ENCODE measurements around the gene GLRX. TPM values are rescaled to one million over a fixed set of nuclear protein-coding genes. Genes with fewer than 3 reads are reported as not detected.
A peak's percentile ranks its signal among the peaks of the same experiment; 100 is the strongest.

GLRX gene
- total RNA-seq, 2 experiments from 2014 or later: 28.4 to 32.6 TPM

DNA sequence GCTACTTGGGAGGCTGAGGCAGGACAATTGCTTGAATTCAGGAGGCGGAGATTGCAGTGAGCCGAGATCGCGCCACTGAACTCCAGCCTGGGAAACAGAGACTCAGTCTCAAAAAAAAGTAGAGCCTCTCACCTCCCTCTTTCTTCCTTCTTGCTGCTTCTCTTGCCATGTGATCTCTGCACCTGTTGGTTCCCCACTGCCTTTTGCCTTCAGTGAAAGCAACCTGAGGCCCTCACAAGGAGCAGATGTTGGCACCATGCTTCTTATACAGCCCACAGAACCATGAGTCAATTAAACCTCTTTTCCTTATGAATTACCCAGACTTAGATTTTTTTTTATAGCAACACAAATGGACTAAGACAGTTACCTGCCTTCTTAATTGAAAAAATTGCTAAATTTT, 45.6 kb upstream of the GLRX start:
- intact Hi-C loops (cut with micrococcal nuclease): no loop called here
- Mint-ChIP-seq H3K36me3 (ENCODE audit: low read depth) (peaks cover 4% of the 10 kb centered on the region), H3K27me3 (no peaks in the 10 kb centered on the region), H3K4me3 (no peak overlapping the region), H3K27ac (peak overlapping the region; percentile 86), H3K4me1 (ENCODE audit: low read depth) (peaks cover 61% of the 10 kb centered on the region), H3K9me3 (peaks cover 4% of the 10 kb centered on the region)
- TF ChIP-seq, protein P1, sequence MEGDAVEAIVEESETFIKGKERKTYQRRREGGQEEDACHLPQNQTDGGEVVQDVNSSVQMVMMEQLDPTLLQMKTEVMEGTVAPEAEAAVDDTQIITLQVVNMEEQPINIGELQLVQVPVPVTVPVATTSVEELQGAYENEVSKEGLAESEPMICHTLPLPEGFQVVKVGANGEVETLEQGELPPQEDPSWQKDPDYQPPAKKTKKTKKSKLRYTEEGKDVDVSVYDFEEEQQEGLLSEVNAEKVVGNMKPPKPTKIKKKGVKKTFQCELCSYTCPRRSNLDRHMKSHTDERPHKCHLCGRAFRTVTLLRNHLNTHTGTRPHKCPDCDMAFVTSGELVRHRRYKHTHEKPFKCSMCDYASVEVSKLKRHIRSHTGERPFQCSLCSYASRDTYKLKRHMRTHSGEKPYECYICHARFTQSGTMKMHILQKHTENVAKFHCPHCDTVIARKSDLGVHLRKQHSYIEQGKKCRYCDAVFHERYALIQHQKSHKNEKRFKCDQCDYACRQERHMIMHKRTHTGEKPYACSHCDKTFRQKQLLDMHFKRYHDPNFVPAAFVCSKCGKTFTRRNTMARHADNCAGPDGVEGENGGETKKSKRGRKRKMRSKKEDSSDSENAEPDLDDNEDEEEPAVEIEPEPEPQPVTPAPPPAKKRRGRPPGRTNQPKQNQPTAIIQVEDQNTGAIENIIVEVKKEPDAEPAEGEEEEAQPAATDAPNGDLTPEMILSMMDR (IDR thresholded peaks at IDR 0.05): no peak
- ATAC-seq (no peak), DNase-seq (no peak)
- ChIA-PET POLR2A (interaction anchor here (0.6 to 3.8 kb wide), 4 partner anchors 9 to 97 kb away, joined by 3 to 15 read pairs (median 4); no protein-coding TSS in a partner anchor), CTCF (interaction anchor here (2.6 to 4.4 kb wide), 4 partner anchors 9 to 468 kb away, joined by 13 to 21 read pairs (median 17); partner anchors contain the start of gene ELL2)

DNA sequence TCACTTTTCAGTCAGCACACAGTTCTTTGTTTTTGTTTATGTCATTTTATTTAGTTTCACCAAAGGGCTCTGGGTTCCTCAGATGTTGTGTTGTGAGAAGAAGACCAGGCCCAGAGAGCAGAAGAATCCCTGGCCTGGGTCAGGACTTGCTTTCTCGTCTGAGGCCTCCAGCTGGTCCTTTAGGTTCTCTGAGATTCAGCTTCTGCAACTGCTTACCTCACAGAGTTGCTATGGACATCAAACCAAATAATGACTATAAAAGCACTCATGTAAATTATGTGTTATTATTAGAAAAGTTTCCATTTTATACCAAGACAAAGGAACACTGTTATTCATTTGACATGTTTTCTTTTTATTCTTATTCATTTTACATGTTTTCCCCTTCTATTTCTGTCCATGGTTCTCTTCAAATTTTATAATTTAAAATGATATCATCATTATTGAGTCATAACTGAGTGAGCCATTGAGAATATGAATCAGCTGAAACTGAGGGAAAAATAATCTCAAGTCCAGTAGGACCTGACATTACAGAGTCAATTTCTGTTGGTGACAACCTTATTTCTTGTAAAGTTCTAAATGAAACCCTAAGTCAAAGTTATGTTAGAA, 44.0 kb upstream of the GLRX start:
- DNase-seq (no peak), ATAC-seq (no peak)
- intact Hi-C loops (cut with micrococcal nuclease): no loop called here
- POLR2A ChIA-PET: no interaction called here
- peak overlapping the region; percentile 53 for H3K27ac Mint-ChIP-seq
- CTCF ChIA-PET: interaction anchor here (1.3 to 1.6 kb wide), 2 partner anchors 85 to 478 kb away, joined by 3 to 5 read pairs; no protein-coding TSS in a partner anchor
- peaks cover 4% of the 10 kb centered on the region for H3K36me3 Mint-ChIP-seq (ENCODE audit: low read depth)
- TF ChIP-seq, protein P1 (IDR thresholded peaks at IDR 0.05): no peak
- no peak overlapping the region for H3K4me3 Mint-ChIP-seq
- H3K27me3 Mint-ChIP-seq: no peaks in the 10 kb centered on the region
- H3K9me3 Mint-ChIP-seq: peaks cover 4% of the 10 kb centered on the region
- peaks cover 72% of the 10 kb centered on the region for H3K4me1 Mint-ChIP-seq (ENCODE audit: low read depth)

DNA sequence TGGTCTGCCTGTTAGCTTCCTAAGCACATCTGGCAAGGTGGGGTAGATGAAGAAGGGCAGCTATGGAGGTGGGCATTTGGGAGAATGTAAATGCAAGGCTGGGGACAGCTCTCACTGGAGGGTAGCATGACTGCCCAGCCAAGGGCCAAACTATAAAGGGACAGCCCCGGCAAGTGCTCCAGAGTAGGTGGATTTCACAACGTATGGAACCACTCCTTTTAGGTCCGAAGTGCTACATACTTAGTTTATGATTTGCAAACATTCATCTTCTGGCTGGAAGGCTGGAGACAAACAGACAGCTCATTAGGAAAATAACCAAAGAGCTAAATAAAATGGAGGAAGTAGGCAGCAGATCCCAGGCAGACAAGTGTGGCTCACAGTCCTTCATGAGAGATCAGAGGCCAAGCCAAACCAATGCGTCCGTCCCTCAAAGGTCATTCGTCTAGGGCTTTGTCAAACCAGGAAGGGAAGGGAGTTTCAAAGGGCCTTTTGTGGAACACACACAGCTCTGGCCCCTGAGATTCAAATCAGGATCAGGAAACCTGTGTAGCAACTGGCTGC, 42.5 kb upstream of the GLRX start:
- ATAC-seq (no peak), DNase-seq (no peak)
- peaks cover 67% of the 10 kb centered on the region for H3K4me1 Mint-ChIP-seq (ENCODE audit: low read depth)
- peaks cover 4% of the 10 kb centered on the region for H3K36me3 Mint-ChIP-seq (ENCODE audit: low read depth)
- H3K4me3 Mint-ChIP-seq: no peak overlapping the region
- no peaks in the 10 kb centered on the region for H3K27me3 Mint-ChIP-seq
- TF ChIP-seq, protein P1 (IDR thresholded peaks at IDR 0.05): no peak
- H3K27ac Mint-ChIP-seq: no peak overlapping the region
- intact Hi-C loops (cut with micrococcal nuclease): no loop called here
- H3K9me3 Mint-ChIP-seq: peaks cover 4% of the 10 kb centered on the region
- ChIA-PET CTCF (interaction anchor here (1.2 to 1.5 kb wide), 2 partner anchors 9 to 481 kb away, joined by 3 read pairs; no protein-coding TSS in a partner anchor), POLR2A (no interaction called here)

DNA sequence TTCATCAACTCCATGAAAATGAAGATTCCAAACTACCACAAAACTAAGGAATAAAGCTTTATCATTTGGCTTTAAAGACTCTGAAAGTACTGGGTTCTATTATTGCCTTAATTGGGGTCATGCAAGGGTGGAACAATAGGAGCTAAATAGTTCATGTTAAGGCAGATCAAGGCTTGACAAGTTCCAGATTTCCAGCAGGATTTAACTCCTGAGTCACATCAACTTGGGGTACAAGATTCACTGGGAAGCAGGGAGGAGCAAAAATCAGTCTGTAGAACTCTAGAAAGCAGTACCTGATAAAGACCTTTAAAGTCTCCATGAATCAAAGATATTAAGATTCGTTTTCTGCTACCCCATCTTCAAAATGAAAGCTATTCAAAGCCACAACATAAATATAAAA, 41.9 kb upstream of the GLRX start:
- peaks cover 65% of the 10 kb centered on the region for H3K4me1 Mint-ChIP-seq (ENCODE audit: low read depth)
- H3K36me3 Mint-ChIP-seq (ENCODE audit: low read depth): peaks cover 4% of the 10 kb centered on the region
- ATAC-seq (no peak), DNase-seq (no peak)
- intact Hi-C loops (cut with micrococcal nuclease): no loop called here
- H3K4me3 Mint-ChIP-seq: no peak overlapping the region
- ChIA-PET POLR2A (interaction anchor here (0.6 kb wide), 1 partner anchor 618 kb away, joined by 3 read pairs; no protein-coding TSS in a partner anchor), CTCF (interaction anchor here (1.0 to 1.5 kb wide), 3 partner anchors 10 to 481 kb away, joined by 3 read pairs; no protein-coding TSS in a partner anchor)
- no peak overlapping the region for H3K27ac Mint-ChIP-seq
- H3K9me3 Mint-ChIP-seq: peaks cover 4% of the 10 kb centered on the region
- H3K27me3 Mint-ChIP-seq: no peaks in the 10 kb centered on the region
- TF ChIP-seq, protein P1 (IDR thresholded peaks at IDR 0.05): no peak

DNA sequence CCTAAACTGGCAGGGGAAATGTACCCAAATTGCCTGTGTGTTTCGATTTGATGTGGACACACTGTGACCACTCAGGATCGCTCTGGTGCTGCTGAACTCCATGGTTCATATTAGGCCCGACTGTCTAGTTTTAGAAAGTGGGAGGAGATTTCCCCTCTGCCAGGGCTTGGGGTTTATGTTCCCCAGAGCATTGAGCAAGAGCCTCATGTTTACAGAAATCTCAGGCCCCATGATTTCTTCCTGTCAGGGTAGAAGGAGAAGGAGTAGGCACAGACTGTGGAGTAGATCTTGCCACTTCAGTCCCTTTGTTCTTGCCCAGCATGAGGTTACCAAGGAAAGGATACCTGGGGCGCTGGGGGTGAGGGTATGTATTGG, 40.8 kb upstream of the GLRX start:
- H3K27me3 Mint-ChIP-seq: no peaks in the 10 kb centered on the region

More for the DNA sequence above, 40.8 kb upstream of the GLRX start:
- intact Hi-C loops (cut with micrococcal nuclease): no loop called here
- H3K4me1 Mint-ChIP-seq (ENCODE audit: low read depth): peaks cover 66% of the 10 kb centered on the region
- ChIA-PET CTCF (interaction anchor here (1.0 to 1.9 kb wide), 4 partner anchors 98 to 473 kb away, joined by 3 to 8 read pairs (median 4); partner anchors contain the start of gene ELL2), POLR2A (interaction anchor here (2.8 kb wide), 1 partner anchor 7 kb away, joined by 14 read pairs; no protein-coding TSS in a partner anchor)
- no peak for DNase-seq
- no peak for ATAC-seq
- TF ChIP-seq, protein P1 (IDR thresholded peaks at IDR 0.05): no peak
- peaks cover 2% of the 10 kb centered on the region for H3K9me3 Mint-ChIP-seq
- no peak overlapping the region for H3K4me3 Mint-ChIP-seq
- H3K27ac Mint-ChIP-seq: no peak overlapping the region
- peaks cover 2% of the 10 kb centered on the region for H3K36me3 Mint-ChIP-seq (ENCODE audit: low read depth)
